GM23338 (cell line): ENCODE measurements around the gene ZIC2. TPM values are rescaled to one million over a fixed set of nuclear protein-coding genes. Genes with fewer than 3 reads are reported as not detected.
A peak's percentile ranks its signal among the peaks of the same experiment; 100 is the strongest.

ENCODE experiments used
- ATAC-seq: fragments of 200-7000 bp; cut with Tn5 transposase; 3 replicates; pipeline ENCODE4 v1.9.1; 2020
- DNase-seq: peaks from one replicate; pipeline ENCODE4 v3.0.0-alpha.2; 2015; ENCODE audit warnings: low spot score
- H2AFZ ChIP-seq: fragments of 200-600 bp; sonication (generic); 2 replicates; pipeline ENCODE4 v1.8.0; 2016; ENCODE audit warnings: antibody characterized with exemption, mild to moderate bottlenecking, moderate library complexity
- H3F3A ChIP-seq: fragments of 200-600 bp; sonication (generic); replicated peaks from 2 replicates; pipeline ENCODE4 v1.8.0; 2017; ENCODE audit warnings: antibody characterized with exemption, mixed run types, low read depth
- H3K27ac ChIP-seq: fragments of 200-600 bp; sonication (generic); 2 replicates; pipeline ENCODE4 v1.6.1; 2016; ENCODE audit warnings: low read depth
- H3K27me3 ChIP-seq: fragments of 200-600 bp; sonication (generic); 2 replicates; pipeline ENCODE4 v1.8.0; 2016; ENCODE audit warnings: mild to moderate bottlenecking, mixed run types, moderate library complexity; ENCODE audit not compliant: insufficient read depth
- H3K36me3 ChIP-seq: fragments of 200-600 bp; sonication (generic); 2 replicates; pipeline ENCODE4 v1.8.0; 2016; ENCODE audit warnings: mild to moderate bottlenecking; ENCODE audit not compliant: insufficient read depth
- H3K4me1 ChIP-seq: fragments of 200-600 bp; sonication (generic); 2 replicates; pipeline ENCODE4 v1.8.0; 2016; ENCODE audit warnings: mild to moderate bottlenecking, moderate library complexity; ENCODE audit not compliant: insufficient read depth
- H3K4me2 ChIP-seq: fragments of 200-600 bp; sonication (generic); 2 replicates; pipeline ENCODE4 v1.7.1; 2017; ENCODE audit warnings: mixed run types
- H3K4me3 ChIP-seq: fragments of 200-600 bp; sonication (generic); 2 replicates; pipeline ENCODE4 v1.6.1; 2016; ENCODE audit warnings: mixed run types
- H3K79me2 ChIP-seq: fragments of 200-600 bp; sonication (generic); replicated peaks from 2 replicates; pipeline ENCODE4 v1.8.0; 2017; ENCODE audit warnings: mild to moderate bottlenecking; ENCODE audit not compliant: insufficient read depth
- H3K9me2 ChIP-seq: fragments of 200-600 bp; sonication (generic); 2 replicates; pipeline ENCODE4 v1.8.0; 2017; ENCODE audit not compliant: insufficient read depth
- H4K20me1 ChIP-seq: fragments of 200-600 bp; sonication (generic); replicated peaks from 2 replicates; pipeline ENCODE4 v1.8.0; 2017; ENCODE audit warnings: mild to moderate bottlenecking; ENCODE audit not compliant: insufficient read depth
- H3K27ac Mint-ChIP-seq: 2 replicates; pipeline ENCODE4 v1.8.0; 2020; ENCODE audit warnings: inconsistent platforms, mild to moderate bottlenecking, moderate library complexity, mixed read lengths
- H3K27me3 Mint-ChIP-seq: 3 replicates; pipeline ENCODE4 v1.8.0; 2022; ENCODE audit warnings: low read depth, mild to moderate bottlenecking, moderate library complexity, mixed read lengths, inconsistent platforms; ENCODE audit not compliant: insufficient read depth, poor library complexity
- H3K36me3 Mint-ChIP-seq: 3 replicates; pipeline ENCODE4 v1.8.0; 2021; ENCODE audit warnings: low read depth, mild to moderate bottlenecking, inconsistent platforms, moderate library complexity, mixed read lengths
- H3K4me1 Mint-ChIP-seq: 3 replicates; pipeline ENCODE4 v1.8.0; 2020; ENCODE audit warnings: mild to moderate bottlenecking, inconsistent platforms, mixed read lengths
- H3K4me3 Mint-ChIP-seq: 3 replicates; pipeline ENCODE4 v1.8.0; 2021; ENCODE audit warnings: moderate library complexity, mild to moderate bottlenecking, inconsistent platforms, mixed read lengths
- H3K9me3 Mint-ChIP-seq: 3 replicates; pipeline ENCODE4 v1.8.0; 2020; ENCODE audit warnings: moderate library complexity, mild to moderate bottlenecking, inconsistent platforms, mixed read lengths
- CREB1 ChIP-seq: fragments of 250-450 bp; sonication (Bioruptor Pico); IDR thresholded peaks from 2 replicates; pipeline ENCODE4 v1.5.0; 2020; ENCODE audit warnings: low read depth, mild to moderate bottlenecking, moderate library complexity
- EZH2phosphoT487 ChIP-seq: fragments of 200-600 bp; sonication (generic); IDR thresholded peaks from one replicate; pipeline ENCODE4 v1.8.1; 2018; ENCODE audit warnings: antibody characterized with exemption; ENCODE audit not compliant: unreplicated experiment
- JUNB ChIP-seq: IDR thresholded peaks from one replicate; pipeline ENCODE4 v1.6.1; 2016; ENCODE audit warnings: antibody characterized with exemption; ENCODE audit not compliant: unreplicated experiment
- POLR2AphosphoS5 ChIP-seq: IDR thresholded peaks from 2 replicates; pipeline ENCODE4 v1.6.1; 2016; ENCODE audit warnings: antibody characterized with exemption, low read depth
- STAT1 ChIP-seq: IDR thresholded peaks from one replicate; pipeline ENCODE4 v1.6.1; 2016; ENCODE audit warnings: antibody characterized with exemption; ENCODE audit not compliant: unreplicated experiment
- polyA plus RNA-seq: library from polyadenylated mRNA; unstranded; fragments of >200 nt; fragmentation: Nextera tagmentation; extraction: Ambion mirVana; gene quantifications from 2 replicates; pipeline ENCODE4 v1.2.1, GENCODE V29; 2016
- total RNA-seq: library from RNA; depleted of rRNA; stranded (reverse); fragments of >200 nt; shearing (Covaris generic); gene quantifications from 2 replicates; pipeline ENCODE4 v1.2.3, GENCODE V29; 2014
- TF ChIP-seq, protein P1 (sequence below), 2 experiments: fragments of 200-600 bp in 1 of 2; sonication (generic) in 1 of 2; conservative IDR thresholded peaks; 2 replicates each; pipeline versions ENCODE4 v1.5.1 to v1.6.1; 2016 to 2017; ENCODE audit warnings: antibody characterized with exemption in 2 of 2, low read depth in 2 of 2, mild to moderate bottlenecking in 2 of 2, moderate library complexity in 1 of 2
- TF ChIP-seq, protein P2 (sequence below): IDR thresholded peaks from one replicate; pipeline ENCODE4 v1.6.1; 2018; ENCODE audit warnings: antibody characterized with exemption; ENCODE audit not compliant: unreplicated experiment
- TF ChIP-seq, protein P3 (sequence below): fragments of 250-450 bp; sonication (Bioruptor Pico); IDR thresholded peaks from 2 replicates; pipeline ENCODE4 v1.5.0; 2020; ENCODE audit warnings: mild to moderate bottlenecking, moderate library complexity
- TF ChIP-seq, protein P4 (sequence below): IDR thresholded peaks from 2 replicates; pipeline ENCODE4 v1.6.1; 2016; ENCODE audit warnings: antibody characterized with exemption

Gene ZIC2
- total and polyA plus RNA-seq, 2 experiments from 2014 or later, result 63.2 to 87.9 TPM

- no peaks in the 10 kb centered on the region for H3K9me2 ChIP-seq
- H3K4me3 ChIP-seq, result peak overlapping the region; percentile 60
- Mint-ChIP-seq H3K4me1 (peaks cover 48% of the 10 kb centered on the region), H3K27ac (no peak overlapping the region), H3K4me3 (peak overlapping the region; percentile 72), H3K9me3 (no peaks in the 10 kb centered on the region), H3K36me3 (no peaks in the 10 kb centered on the region), H3K27me3 (peaks cover 47% of the 10 kb centered on the region)
- H3K79me2 ChIP-seq, result no peaks in the 10 kb centered on the region
- no peak overlapping the region for H3K27ac ChIP-seq
- H2AFZ ChIP-seq, result peak overlapping the region; percentile 40
- peak overlapping the region; percentile 74 for H3K4me2 ChIP-seq
- no peak for DNase-seq
- peaks cover 59% of the 10 kb centered on the region for H3K27me3 ChIP-seq
- no peaks in the 10 kb centered on the region for H4K20me1 ChIP-seq
- peaks cover 17% of the 10 kb centered on the region; the same call in 1 of the 2 replicates for H3F3A ChIP-seq
- peak; percentile 76 for ATAC-seq
- H3K4me1 ChIP-seq, result peaks cover 55% of the 10 kb centered on the region
- H3K36me3 ChIP-seq, result no peaks in the 10 kb centered on the region
- TF ChIP-seq, protein P1, sequence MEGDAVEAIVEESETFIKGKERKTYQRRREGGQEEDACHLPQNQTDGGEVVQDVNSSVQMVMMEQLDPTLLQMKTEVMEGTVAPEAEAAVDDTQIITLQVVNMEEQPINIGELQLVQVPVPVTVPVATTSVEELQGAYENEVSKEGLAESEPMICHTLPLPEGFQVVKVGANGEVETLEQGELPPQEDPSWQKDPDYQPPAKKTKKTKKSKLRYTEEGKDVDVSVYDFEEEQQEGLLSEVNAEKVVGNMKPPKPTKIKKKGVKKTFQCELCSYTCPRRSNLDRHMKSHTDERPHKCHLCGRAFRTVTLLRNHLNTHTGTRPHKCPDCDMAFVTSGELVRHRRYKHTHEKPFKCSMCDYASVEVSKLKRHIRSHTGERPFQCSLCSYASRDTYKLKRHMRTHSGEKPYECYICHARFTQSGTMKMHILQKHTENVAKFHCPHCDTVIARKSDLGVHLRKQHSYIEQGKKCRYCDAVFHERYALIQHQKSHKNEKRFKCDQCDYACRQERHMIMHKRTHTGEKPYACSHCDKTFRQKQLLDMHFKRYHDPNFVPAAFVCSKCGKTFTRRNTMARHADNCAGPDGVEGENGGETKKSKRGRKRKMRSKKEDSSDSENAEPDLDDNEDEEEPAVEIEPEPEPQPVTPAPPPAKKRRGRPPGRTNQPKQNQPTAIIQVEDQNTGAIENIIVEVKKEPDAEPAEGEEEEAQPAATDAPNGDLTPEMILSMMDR (conservative IDR thresholded peaks at IDR 0.05; ENCODE audit: low read depth in 2 of 2), result no peak
- 0 out of 2 replicates have a peak, but pooled peaks have one; percentile 30 for TF ChIP-seq POLR2AphosphoS5
Observed at GRCh38 chr13:99997702-99998214, 16.2 kb downstream of the ZIC2 start.

- H3K4me2 ChIP-seq, result peak overlapping the region; percentile 74
- H3K9me3 Mint-ChIP-seq, result no peaks in the 10 kb centered on the region
- ATAC-seq, result peak; percentile 6; the same call in 1 of the 3 replicates
- H3K4me1 Mint-ChIP-seq, result peaks cover 43% of the 10 kb centered on the region
- no peak overlapping the region for H3K27ac Mint-ChIP-seq
- no peaks in the 10 kb centered on the region for H3K9me2 ChIP-seq
- H3K79me2 ChIP-seq, result no peaks in the 10 kb centered on the region
- H3K27me3 Mint-ChIP-seq, result peaks cover 42% of the 10 kb centered on the region
- H3K4me1 ChIP-seq, result peaks cover 50% of the 10 kb centered on the region
- H3F3A ChIP-seq, result peaks cover 17% of the 10 kb centered on the region; the same call in 1 of the 2 replicates
- DNase-seq, result no peak
- H3K4me3 ChIP-seq, result peak overlapping the region; percentile 60
- H3K36me3 ChIP-seq, result no peaks in the 10 kb centered on the region
- peak overlapping the region; percentile 45 for H3K4me3 Mint-ChIP-seq
- peak overlapping the region; percentile 40 for H2AFZ ChIP-seq
- H3K27ac ChIP-seq, result no peak overlapping the region
- no peaks in the 10 kb centered on the region for H3K36me3 Mint-ChIP-seq
- H4K20me1 ChIP-seq, result no peaks in the 10 kb centered on the region
- peaks cover 54% of the 10 kb centered on the region for H3K27me3 ChIP-seq
- TF ChIP-seq, protein P2, sequence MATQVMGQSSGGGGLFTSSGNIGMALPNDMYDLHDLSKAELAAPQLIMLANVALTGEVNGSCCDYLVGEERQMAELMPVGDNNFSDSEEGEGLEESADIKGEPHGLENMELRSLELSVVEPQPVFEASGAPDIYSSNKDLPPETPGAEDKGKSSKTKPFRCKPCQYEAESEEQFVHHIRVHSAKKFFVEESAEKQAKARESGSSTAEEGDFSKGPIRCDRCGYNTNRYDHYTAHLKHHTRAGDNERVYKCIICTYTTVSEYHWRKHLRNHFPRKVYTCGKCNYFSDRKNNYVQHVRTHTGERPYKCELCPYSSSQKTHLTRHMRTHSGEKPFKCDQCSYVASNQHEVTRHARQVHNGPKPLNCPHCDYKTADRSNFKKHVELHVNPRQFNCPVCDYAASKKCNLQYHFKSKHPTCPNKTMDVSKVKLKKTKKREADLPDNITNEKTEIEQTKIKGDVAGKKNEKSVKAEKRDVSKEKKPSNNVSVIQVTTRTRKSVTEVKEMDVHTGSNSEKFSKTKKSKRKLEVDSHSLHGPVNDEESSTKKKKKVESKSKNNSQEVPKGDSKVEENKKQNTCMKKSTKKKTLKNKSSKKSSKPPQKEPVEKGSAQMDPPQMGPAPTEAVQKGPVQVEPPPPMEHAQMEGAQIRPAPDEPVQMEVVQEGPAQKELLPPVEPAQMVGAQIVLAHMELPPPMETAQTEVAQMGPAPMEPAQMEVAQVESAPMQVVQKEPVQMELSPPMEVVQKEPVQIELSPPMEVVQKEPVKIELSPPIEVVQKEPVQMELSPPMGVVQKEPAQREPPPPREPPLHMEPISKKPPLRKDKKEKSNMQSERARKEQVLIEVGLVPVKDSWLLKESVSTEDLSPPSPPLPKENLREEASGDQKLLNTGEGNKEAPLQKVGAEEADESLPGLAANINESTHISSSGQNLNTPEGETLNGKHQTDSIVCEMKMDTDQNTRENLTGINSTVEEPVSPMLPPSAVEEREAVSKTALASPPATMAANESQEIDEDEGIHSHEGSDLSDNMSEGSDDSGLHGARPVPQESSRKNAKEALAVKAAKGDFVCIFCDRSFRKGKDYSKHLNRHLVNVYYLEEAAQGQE, result no peak
- no peak for TF ChIP-seq CREB1 (CRISPR knock-in tag)
- TF ChIP-seq STAT1, result no peak
- TF ChIP-seq, protein P3, sequence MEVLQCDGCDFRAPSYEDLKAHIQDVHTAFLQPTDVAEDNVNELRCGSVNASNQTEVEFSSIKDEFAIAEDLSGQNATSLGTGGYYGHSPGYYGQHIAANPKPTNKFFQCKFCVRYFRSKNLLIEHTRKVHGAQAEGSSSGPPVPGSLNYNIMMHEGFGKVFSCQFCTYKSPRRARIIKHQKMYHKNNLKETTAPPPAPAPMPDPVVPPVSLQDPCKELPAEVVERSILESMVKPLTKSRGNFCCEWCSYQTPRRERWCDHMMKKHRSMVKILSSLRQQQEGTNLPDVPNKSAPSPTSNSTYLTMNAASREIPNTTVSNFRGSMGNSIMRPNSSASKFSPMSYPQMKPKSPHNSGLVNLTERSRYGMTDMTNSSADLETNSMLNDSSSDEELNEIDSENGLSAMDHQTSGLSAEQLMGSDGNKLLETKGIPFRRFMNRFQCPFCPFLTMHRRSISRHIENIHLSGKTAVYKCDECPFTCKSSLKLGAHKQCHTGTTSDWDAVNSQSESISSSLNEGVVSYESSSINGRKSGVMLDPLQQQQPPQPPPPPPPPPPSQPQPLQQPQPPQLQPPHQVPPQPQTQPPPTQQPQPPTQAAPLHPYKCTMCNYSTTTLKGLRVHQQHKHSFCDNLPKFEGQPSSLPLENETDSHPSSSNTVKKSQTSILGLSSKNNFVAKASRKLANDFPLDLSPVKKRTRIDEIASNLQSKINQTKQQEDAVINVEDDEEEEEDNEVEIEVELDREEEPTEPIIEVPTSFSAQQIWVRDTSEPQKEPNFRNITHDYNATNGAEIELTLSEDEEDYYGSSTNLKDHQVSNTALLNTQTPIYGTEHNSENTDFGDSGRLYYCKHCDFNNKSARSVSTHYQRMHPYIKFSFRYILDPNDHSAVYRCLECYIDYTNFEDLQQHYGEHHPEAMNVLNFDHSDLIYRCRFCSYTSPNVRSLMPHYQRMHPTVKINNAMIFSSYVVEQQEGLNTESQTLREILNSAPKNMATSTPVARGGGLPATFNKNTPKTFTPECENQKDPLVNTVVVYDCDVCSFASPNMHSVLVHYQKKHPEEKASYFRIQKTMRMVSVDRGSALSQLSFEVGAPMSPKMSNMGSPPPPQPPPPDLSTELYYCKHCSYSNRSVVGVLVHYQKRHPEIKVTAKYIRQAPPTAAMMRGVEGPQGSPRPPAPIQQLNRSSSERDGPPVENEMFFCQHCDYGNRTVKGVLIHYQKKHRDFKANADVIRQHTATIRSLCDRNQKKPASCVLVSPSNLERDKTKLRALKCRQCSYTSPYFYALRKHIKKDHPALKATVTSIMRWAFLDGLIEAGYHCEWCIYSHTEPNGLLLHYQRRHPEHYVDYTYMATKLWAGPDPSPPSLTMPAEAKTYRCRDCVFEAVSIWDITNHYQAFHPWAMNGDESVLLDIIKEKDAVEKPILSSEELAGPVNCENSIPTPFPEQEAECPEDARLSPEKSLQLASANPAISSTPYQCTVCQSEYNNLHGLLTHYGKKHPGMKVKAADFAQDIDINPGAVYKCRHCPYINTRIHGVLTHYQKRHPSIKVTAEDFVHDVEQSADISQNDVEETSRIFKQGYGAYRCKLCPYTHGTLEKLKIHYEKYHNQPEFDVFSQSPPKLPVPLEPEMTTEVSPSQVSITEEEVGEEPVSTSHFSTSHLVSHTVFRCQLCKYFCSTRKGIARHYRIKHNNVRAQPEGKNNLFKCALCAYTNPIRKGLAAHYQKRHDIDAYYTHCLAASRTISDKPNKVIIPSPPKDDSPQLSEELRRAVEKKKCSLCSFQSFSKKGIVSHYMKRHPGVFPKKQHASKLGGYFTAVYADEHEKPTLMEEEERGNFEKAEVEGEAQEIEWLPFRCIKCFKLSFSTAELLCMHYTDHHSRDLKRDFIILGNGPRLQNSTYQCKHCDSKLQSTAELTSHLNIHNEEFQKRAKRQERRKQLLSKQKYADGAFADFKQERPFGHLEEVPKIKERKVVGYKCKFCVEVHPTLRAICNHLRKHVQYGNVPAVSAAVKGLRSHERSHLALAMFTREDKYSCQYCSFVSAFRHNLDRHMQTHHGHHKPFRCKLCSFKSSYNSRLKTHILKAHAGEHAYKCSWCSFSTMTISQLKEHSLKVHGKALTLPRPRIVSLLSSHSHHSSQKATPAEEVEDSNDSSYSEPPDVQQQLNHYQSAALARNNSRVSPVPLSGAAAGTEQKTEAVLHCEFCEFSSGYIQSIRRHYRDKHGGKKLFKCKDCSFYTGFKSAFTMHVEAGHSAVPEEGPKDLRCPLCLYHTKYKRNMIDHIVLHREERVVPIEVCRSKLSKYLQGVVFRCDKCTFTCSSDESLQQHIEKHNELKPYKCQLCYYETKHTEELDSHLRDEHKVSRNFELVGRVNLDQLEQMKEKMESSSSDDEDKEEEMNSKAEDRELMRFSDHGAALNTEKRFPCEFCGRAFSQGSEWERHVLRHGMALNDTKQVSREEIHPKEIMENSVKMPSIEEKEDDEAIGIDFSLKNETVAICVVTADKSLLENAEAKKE (CRISPR knock-in tag), result no peak
- TF ChIP-seq JUNB, result no peak
- no peak for TF ChIP-seq EZH2phosphoT487
- TF ChIP-seq, protein P4, sequence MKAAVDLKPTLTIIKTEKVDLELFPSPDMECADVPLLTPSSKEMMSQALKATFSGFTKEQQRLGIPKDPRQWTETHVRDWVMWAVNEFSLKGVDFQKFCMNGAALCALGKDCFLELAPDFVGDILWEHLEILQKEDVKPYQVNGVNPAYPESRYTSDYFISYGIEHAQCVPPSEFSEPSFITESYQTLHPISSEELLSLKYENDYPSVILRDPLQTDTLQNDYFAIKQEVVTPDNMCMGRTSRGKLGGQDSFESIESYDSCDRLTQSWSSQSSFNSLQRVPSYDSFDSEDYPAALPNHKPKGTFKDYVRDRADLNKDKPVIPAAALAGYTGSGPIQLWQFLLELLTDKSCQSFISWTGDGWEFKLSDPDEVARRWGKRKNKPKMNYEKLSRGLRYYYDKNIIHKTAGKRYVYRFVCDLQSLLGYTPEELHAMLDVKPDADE, result no peak
Observed at GRCh38 chr13:99998261-99998660, 16.7 kb downstream of the ZIC2 start.
